ENCODE measurements around the gene STAC3. TPM values are rescaled to one million over a fixed set of nuclear protein-coding genes. Genes with fewer than 3 reads are reported as not detected.

Gene STAC3
- total and polyA plus RNA-seq, 2 of the 8 experiments (the other 6 are each of a cell fraction or from before 2014, with no cell fraction given), result 0.70 to 1.3 TPM

DNA sequence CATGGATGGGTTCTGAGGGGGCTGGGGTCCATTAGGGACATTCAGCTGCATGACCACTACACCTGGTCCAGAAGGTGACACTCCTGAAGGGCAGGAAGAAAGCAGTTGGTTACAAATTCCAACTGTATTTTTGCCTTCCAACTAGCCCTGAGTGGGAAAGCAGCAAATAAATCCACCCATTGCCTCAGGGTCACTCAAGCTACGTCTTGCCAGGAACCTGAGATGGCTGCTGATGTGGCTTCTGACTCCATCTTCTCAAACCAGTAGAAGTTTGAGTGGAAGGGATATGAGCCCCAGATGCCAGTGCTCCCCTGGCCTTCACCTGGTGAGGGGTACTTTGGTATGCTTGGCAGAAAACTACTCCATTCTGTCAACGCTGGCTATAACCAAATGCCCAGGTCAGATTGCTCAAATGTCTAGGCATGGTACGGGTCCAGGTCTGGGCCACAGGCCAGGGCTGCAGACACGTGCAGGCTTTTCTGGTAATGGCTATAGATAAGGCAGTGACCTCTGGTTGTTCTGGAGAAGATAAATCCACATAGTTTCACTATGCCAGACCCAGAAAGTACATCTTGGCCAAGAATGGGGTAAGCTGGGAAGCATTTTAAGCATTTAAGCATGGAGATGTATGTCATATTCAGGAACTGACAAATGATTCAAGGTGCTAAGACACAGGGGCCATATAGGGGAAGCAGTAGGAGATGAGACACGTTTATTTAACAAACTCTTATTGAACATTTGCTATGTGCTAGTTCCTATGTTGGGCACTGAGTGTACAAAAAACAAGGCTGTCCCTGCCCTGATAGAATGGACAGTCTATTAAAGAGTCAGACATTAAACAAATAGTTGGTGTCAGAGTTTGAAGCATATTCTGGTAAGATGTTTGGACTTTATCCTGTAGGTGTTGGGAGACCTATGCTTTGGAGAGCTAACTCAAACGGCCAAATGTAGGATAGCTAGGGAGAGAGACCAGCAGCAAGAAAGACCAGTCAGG lies 8.3 kb upstream of the STAC3 start (continued):
- TF ChIP-seq EP300 (IDR thresholded peaks at IDR 0.05; ENCODE audit: borderline replicate concordance in 1 of 2, low read depth in 2 of 2, low read length in 2 of 2) (no peak), BCL11A (IDR thresholded peaks at IDR 0.05; ENCODE audit: low read depth in 2 of 2, low read length in 2 of 2) (no peak), TAF1 (IDR thresholded peaks at IDR 0.05; ENCODE audit: low read depth, low read length) (no peak), TBP (IDR thresholded peaks at IDR 0.05; ENCODE audit: low read depth, low read length) (no peak), HDAC2 (IDR thresholded peaks at IDR 0.05; ENCODE audit: borderline replicate concordance in 1 of 2, low read depth in 2 of 2, low read length in 2 of 2) (no peak), CHD2 (IDR thresholded peaks at IDR 0.05; ENCODE audit: low read length) (no peak), SP4 (IDR thresholded peaks at IDR 0.05; ENCODE audit: low read length) (no peak)
